ENCODE results near the gene MXRA7.

Gene MXRA7

DNA sequence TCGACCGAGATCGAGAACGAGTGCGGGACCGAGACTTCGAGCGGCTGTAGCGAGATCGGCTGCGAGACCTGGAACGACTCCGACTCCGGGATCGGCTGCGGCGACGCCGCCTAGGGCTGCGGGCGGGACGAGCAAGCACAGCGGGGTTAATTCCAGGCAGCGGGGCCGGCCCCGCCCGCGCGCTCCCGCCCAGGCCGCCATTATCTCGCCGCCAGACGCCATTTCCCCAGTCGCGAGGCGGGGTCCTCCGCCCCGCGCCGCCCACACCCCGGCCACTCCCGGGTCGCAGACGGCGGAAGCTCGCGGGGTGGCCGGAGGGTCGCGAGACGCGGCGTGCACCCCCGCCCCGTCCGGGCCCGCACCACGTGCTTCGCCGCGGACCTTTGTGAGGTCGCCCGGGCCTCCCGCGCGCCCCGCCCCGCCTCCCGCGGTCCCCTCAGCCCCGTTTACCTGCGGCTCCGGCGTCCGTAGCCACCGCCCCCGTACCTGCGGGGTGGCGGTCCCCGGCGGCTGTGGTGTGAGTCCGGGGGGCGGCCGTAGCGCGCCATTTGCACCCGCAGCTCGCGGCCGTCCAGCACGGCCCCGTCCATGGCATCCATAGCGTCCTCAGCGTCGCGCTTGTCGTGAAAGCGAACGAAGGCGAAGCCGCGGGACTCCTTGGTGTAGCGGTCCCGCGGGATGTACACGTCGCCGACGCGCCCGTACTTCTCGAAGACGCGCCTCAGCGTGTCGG, 25.8 kb upstream of the MXRA7 start (continued):
- TF ChIP-seq, protein P1, sequence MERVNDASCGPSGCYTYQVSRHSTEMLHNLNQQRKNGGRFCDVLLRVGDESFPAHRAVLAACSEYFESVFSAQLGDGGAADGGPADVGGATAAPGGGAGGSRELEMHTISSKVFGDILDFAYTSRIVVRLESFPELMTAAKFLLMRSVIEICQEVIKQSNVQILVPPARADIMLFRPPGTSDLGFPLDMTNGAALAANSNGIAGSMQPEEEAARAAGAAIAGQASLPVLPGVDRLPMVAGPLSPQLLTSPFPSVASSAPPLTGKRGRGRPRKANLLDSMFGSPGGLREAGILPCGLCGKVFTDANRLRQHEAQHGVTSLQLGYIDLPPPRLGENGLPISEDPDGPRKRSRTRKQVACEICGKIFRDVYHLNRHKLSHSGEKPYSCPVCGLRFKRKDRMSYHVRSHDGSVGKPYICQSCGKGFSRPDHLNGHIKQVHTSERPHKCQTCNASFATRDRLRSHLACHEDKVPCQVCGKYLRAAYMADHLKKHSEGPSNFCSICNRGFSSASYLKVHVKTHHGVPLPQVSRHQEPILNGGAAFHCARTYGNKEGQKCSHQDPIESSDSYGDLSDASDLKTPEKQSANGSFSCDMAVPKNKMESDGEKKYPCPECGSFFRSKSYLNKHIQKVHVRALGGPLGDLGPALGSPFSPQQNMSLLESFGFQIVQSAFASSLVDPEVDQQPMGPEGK (tag by site-specific recombination; IDR thresholded peaks at IDR 0.05): peak; percentile 64
- TF ChIP-seq, protein P2, sequence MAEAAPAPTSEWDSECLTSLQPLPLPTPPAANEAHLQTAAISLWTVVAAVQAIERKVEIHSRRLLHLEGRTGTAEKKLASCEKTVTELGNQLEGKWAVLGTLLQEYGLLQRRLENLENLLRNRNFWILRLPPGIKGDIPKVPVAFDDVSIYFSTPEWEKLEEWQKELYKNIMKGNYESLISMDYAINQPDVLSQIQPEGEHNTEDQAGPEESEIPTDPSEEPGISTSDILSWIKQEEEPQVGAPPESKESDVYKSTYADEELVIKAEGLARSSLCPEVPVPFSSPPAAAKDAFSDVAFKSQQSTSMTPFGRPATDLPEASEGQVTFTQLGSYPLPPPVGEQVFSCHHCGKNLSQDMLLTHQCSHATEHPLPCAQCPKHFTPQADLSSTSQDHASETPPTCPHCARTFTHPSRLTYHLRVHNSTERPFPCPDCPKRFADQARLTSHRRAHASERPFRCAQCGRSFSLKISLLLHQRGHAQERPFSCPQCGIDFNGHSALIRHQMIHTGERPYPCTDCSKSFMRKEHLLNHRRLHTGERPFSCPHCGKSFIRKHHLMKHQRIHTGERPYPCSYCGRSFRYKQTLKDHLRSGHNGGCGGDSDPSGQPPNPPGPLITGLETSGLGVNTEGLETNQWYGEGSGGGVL (tag by site-specific recombination; IDR thresholded peaks at IDR 0.05): no peak
- TF ChIP-seq ZNF560 (tag by site-specific recombination; IDR thresholded peaks at IDR 0.05; ENCODE audit: borderline replicate concordance): no peak
- no peak for TF ChIP-seq ZNF266 (tag by site-specific recombination; IDR thresholded peaks at IDR 0.05; ENCODE audit: low read depth)
- TF ChIP-seq, protein P3, sequence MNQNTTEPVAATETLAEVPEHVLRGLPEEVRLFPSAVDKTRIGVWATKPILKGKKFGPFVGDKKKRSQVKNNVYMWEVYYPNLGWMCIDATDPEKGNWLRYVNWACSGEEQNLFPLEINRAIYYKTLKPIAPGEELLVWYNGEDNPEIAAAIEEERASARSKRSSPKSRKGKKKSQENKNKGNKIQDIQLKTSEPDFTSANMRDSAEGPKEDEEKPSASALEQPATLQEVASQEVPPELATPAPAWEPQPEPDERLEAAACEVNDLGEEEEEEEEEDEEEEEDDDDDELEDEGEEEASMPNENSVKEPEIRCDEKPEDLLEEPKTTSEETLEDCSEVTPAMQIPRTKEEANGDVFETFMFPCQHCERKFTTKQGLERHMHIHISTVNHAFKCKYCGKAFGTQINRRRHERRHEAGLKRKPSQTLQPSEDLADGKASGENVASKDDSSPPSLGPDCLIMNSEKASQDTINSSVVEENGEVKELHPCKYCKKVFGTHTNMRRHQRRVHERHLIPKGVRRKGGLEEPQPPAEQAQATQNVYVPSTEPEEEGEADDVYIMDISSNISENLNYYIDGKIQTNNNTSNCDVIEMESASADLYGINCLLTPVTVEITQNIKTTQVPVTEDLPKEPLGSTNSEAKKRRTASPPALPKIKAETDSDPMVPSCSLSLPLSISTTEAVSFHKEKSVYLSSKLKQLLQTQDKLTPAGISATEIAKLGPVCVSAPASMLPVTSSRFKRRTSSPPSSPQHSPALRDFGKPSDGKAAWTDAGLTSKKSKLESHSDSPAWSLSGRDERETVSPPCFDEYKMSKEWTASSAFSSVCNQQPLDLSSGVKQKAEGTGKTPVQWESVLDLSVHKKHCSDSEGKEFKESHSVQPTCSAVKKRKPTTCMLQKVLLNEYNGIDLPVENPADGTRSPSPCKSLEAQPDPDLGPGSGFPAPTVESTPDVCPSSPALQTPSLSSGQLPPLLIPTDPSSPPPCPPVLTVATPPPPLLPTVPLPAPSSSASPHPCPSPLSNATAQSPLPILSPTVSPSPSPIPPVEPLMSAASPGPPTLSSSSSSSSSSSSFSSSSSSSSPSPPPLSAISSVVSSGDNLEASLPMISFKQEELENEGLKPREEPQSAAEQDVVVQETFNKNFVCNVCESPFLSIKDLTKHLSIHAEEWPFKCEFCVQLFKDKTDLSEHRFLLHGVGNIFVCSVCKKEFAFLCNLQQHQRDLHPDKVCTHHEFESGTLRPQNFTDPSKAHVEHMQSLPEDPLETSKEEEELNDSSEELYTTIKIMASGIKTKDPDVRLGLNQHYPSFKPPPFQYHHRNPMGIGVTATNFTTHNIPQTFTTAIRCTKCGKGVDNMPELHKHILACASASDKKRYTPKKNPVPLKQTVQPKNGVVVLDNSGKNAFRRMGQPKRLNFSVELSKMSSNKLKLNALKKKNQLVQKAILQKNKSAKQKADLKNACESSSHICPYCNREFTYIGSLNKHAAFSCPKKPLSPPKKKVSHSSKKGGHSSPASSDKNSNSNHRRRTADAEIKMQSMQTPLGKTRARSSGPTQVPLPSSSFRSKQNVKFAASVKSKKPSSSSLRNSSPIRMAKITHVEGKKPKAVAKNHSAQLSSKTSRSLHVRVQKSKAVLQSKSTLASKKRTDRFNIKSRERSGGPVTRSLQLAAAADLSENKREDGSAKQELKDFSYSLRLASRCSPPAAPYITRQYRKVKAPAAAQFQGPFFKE (tag by site-specific recombination; IDR thresholded peaks at IDR 0.05; ENCODE audit: borderline replicate concordance): peak; percentile 99; the same call in 1 of the 2 replicates
- TF ChIP-seq, protein P4, sequence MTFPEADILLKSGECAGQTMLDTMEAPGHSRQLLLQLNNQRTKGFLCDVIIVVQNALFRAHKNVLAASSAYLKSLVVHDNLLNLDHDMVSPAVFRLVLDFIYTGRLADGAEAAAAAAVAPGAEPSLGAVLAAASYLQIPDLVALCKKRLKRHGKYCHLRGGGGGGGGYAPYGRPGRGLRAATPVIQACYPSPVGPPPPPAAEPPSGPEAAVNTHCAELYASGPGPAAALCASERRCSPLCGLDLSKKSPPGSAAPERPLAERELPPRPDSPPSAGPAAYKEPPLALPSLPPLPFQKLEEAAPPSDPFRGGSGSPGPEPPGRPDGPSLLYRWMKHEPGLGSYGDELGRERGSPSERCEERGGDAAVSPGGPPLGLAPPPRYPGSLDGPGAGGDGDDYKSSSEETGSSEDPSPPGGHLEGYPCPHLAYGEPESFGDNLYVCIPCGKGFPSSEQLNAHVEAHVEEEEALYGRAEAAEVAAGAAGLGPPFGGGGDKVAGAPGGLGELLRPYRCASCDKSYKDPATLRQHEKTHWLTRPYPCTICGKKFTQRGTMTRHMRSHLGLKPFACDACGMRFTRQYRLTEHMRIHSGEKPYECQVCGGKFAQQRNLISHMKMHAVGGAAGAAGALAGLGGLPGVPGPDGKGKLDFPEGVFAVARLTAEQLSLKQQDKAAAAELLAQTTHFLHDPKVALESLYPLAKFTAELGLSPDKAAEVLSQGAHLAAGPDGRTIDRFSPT (tag by site-specific recombination; IDR thresholded peaks at IDR 0.05): no peak
- TF ChIP-seq ZNF404 (tag by site-specific recombination; IDR thresholded peaks at IDR 0.05): no peak
- TF ChIP-seq, protein P5, sequence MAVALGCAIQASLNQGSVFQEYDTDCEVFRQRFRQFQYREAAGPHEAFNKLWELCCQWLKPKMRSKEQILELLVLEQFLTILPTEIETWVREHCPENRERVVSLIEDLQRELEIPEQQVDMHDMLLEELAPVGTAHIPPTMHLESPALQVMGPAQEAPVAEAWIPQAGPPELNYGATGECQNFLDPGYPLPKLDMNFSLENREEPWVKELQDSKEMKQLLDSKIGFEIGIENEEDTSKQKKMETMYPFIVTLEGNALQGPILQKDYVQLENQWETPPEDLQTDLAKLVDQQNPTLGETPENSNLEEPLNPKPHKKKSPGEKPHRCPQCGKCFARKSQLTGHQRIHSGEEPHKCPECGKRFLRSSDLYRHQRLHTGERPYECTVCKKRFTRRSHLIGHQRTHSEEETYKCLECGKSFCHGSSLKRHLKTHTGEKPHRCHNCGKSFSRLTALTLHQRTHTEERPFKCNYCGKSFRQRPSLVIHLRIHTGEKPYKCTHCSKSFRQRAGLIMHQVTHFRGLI (tag by site-specific recombination; IDR thresholded peaks at IDR 0.05): no peak
- TF ChIP-seq, protein P6, sequence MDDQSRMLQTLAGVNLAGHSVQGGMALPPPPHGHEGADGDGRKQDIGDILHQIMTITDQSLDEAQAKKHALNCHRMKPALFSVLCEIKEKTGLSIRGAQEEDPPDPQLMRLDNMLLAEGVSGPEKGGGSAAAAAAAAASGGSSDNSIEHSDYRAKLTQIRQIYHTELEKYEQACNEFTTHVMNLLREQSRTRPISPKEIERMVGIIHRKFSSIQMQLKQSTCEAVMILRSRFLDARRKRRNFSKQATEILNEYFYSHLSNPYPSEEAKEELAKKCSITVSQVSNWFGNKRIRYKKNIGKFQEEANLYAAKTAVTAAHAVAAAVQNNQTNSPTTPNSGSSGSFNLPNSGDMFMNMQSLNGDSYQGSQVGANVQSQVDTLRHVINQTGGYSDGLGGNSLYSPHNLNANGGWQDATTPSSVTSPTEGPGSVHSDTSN (CRISPR knock-in tag; IDR thresholded peaks at IDR 0.05): no peak
- peak; percentile 49; the same call in 1 of the 2 replicates for TF ChIP-seq ZNF677 (tag by site-specific recombination; IDR thresholded peaks at IDR 0.05)
- TF ChIP-seq, protein P7, sequence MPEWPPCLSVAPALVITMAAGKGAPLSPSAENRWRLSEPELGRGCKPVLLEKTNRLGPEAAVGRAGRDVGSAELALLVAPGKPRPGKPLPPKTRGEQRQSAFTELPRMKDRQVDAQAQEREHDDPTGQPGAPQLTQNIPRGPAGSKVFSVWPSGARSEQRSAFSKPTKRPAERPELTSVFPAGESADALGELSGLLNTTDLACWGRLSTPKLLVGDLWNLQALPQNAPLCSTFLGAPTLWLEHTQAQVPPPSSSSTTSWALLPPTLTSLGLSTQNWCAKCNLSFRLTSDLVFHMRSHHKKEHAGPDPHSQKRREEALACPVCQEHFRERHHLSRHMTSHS (tag by site-specific recombination; IDR thresholded peaks at IDR 0.05): no peak
- no peak for TF ChIP-seq ZNF202 (tag by site-specific recombination; IDR thresholded peaks at IDR 0.05; ENCODE audit: borderline replicate concordance)
- TF ChIP-seq ZNF221 (tag by site-specific recombination; IDR thresholded peaks at IDR 0.05; ENCODE audit: borderline replicate concordance): no peak
- TF ChIP-seq, protein P8, sequence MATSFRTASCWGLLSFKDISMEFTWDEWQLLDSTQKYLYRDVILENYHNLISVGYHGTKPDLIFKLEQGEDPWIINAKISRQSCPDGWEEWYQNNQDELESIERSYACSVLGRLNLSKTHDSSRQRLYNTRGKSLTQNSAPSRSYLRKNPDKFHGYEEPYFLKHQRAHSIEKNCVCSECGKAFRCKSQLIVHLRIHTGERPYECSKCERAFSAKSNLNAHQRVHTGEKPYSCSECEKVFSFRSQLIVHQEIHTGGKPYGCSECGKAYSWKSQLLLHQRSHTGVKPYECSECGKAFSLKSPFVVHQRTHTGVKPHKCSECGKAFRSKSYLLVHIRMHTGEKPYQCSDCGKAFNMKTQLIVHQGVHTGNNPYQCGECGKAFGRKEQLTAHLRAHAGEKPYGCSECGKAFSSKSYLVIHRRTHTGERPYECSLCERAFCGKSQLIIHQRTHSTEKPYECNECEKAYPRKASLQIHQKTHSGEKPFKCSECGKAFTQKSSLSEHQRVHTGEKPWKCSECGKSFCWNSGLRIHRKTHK (tag by site-specific recombination; IDR thresholded peaks at IDR 0.05): no peak
- no peak for TF ChIP-seq ZNF335 (tag by site-specific recombination; conservative IDR thresholded peaks at IDR 0.05)
- TF ChIP-seq ZNF654 (tag by site-specific recombination; IDR thresholded peaks at IDR 0.05; ENCODE audit: low read depth): no peak
- TF ChIP-seq ZNF830 (tag by site-specific recombination; IDR thresholded peaks at IDR 0.05; ENCODE audit: low read depth): no peak
- no peak for TF ChIP-seq ZNF621 (tag by site-specific recombination; IDR thresholded peaks at IDR 0.05)
- no peak for TF ChIP-seq ZNF433 (tag by site-specific recombination; IDR thresholded peaks at IDR 0.05; ENCODE audit: low read depth)
- no peak; the same call in 1 of the 2 replicates for TF ChIP-seq HOXA7 (CRISPR knock-in tag; IDR thresholded peaks at IDR 0.05; ENCODE audit: borderline replicate concordance)

All from HEK293 (cell line).